NCI-H1417 (cell line): ENCODE results near the gene SETD4.

ENCODE experiments used
- DNase-seq, 3 experiments: peaks; one replicate each; lab custom pipeline; 2025; lab: John Stamatoyannopoulos, UW

The SETD4 gene

GRCh38 chr21:36045993-36046392 lies 14.3 kb downstream of the SETD4 start:
- DNase-seq = no peak

DNA sequence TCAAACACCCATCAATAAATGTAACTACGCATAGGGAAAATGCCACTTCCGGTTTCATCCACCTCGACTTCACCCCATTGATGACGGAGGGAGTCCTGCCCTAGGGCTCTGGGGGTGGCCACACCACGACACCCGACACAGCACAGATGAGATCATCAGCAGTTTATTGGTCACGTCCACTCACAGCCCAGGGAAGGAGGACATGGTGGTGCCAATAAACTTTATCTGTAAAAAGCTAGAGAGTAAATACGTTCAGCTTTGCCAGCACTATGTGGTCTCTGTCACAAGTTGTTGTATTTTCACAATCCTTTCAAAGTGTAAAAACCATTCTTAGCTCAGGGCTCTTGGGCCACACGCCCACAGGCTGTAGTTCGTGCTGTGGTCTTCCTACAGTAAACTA lies 16.3 kb downstream of the SETD4 start:
- DNase-seq = no peak

DNA sequence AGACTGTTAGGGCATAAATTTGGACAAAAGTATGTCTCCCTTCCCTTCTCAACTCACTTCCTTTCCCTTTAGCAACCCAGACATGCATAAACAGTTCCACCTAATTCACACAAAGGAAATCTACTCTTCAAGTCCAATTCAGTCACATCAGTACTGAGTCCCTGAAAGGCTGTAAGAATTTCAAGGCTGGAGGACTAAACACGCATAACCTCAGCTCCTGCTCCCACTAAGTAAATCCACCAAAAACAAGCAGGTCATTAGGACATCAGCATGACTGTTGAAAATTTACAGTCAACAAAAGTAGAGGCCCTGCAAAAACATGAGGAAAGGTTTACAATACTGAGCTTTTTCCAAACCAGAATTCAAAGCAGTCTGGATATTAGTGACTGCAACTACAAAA lies 18.4 kb downstream of the SETD4 start:
- DNase-seq = no peak

DNA sequence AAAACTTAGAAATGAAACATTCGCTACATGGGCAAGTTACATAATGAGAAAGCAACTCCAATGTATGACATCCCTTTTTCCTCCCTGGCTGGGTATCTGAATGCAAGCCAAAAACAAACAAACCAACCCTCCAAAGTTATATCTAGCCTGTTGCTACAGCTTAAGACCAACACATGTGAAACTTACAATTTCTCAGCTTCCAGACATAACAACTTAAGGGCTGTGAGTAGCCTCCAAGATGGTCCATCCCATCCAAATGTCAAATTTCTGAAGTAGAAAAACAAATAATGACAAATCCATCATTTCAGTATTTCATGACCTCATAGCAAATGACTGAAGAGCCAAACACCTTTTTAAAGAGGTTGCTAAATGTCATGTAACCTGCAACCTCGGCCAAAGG lies 19.9 kb downstream of the SETD4 start:
- no peak for DNase-seq

DNA sequence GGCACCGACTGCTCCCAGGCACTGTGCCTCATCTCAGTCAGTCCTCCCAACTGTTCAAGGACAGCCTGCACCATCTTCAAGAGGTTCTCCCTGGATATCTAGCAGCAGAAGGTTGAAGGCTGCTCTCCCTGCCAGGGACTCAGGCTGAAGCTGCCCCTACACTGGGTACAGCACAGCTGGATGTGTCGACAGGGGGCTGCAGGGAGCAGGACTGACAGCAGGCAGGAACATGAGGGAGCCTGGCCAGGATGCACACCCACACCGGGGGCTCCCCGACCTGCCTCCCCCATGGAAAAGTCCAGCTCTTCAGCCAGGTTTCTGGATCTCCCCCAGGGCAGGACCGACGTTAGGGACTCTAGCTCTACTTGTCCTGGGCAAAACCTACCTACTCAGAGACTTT lies 20.5 kb downstream of the SETD4 start:
- DNase-seq = no peak

- no peak for DNase-seq
Observed at GRCh38 chr21:36038701-36039497, 21.4 kb downstream of the SETD4 start.

DNA sequence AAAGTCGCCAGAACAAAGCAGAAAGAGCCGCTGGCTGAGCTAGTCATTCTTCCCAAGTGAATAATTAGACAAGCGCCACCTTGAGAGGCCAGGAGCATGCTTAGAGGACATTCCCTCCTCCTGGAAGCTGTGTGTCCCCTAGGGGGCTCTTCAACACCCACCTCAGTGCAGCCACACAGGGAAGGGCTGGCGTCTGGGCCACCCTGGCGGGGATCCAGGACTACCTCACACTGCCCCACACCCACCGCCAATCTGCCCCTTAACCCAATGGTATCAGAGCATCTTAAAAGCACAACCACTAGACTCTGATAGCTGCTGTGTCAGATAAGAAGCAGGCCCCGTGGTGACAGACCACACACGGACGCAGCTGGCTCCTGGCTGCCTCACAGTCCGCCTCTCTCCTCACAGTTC lies 24.9 kb downstream of the SETD4 start:
- peak in 2 of 3 experiments; percentile 17 to 27 for DNase-seq

GRCh38 chr21:36034211-36034913 lies 26.0 kb downstream of the SETD4 start:
- DNase-seq = no peak

DNA sequence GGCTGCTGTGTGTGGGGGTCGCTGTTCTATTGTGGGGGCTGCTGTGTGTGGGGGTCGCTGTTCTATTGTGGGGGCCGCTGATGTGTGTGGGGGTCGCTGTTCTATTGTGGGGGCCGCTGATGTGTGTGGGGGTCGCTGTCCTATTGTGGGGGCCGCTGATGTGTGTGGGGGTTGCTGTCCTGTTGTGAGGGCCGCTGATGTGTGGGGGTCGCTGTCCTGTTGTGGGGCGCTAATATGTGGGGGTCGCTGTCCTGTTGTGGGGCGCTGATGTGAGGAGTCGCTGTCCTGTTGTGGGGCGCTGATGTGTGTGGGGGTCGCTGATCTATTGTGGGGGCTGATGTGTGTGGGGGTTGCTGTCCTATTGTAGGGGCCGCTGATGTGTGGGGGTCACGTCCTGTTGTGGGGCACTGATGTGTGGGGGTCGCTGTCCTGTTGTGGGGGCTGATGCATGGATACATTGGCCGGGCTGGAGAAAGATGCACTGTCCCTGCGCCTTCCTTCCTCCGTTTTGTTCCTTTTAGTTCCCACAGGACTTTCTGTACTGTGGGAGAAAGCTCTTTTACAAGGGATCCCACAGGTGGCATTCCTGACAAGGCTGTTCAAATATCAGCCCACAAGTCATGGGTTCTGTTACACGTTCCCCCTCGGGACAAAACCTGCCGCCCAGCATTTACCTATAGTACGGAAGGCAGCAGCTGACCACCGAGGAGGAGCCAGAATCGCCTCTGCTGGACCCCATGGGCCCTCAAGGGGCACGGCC lies 27.5 kb downstream of the SETD4 start:
- no peak for DNase-seq

DNA sequence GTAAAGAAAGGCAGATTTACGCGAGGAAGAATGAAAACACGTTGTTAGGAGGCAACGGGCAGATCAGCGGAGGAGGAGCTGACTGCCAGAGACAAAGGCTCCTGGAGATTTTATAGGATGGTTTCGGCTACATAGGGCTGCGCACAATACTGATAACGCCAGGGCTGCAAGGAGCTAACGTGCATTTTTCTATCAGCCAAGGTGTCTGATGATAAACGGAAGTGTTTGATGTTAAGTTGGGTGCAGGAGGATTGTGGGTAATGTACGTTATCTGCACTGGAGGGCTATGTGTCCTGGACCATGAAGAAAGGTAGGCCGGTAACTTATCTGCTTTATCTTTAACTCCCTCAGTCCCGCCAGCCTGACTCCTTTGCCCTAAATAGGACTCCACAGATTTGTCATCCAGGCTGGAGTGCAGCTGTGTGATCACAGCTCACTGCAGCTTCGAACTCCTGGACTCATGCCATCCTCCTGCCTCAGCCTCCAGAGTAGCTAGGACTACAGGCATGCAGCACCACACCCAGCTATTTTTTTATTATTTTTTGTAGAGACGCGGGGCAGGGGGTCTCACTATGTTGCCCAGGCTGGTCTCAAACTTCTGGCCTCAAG lies 29.6 kb downstream of the SETD4 start:
- no peak for DNase-seq

DNA sequence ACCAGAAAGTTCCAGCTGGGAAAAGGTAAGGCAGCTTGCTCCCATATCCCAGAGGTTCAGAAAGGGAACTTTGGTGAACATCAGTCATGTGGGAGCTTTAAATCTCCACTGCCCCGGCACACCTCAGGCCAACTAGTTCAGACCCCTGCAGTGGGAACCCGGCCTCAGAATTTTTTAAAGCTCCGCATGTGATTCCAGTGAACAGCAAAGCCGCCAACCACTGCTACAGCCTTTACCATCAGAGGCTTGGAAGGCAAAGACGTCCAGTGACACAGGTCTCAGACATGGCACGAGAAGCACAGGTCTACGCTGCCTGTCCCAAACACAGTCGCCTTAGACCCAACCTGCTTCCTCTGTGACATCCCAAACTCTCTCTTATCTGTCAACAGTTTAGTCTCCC lies 31.0 kb downstream of the SETD4 start:
- DNase-seq = no peak

GRCh38 chr21:36028127-36029069 lies 31.9 kb downstream of the SETD4 start:
- DNase-seq = peak; percentile 63 to 96 (median 88)

DNA sequence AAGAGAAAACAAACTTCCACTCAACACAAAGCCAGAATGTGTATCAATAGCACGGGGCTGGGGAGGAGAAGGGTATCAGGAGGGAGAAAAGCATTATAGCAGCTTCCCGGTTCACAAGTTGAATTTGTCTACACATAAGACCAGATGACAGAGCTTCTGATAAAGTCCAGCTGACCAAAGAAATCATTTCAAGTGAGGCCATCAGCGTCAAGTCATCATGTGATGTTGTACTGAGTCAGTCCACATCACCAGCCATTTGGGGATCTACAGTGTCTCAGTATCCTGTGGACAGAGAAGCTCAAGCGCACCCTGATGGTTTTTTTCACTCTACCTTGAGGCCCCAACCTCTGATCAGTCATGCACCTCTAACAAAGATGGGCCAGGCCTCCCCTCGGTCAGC lies 33.0 kb downstream of the SETD4 start:
- no peak for DNase-seq

GRCh38 chr21:36024782-36025181 lies 35.5 kb downstream of the SETD4 start:
- DNase-seq = no peak

DNA sequence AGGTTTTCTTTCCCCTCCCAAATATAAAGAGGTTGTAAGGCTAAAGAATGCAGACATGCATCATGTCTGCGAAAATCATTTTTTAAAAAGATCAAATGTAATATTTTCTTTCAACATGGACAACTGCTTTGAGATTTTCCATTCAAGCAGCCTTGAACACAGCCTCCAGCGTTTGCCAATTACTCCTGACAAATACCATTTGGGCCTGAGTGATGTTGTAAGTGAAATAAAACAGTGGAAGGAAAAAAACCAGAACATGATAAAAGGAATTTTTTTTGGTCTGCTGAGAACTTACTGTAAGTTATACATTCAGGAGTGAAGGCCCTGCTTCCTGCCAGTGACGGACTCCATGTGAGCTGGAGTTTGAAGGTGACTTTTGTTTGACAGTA lies 37.2 kb downstream of the SETD4 start:
- DNase-seq = no peak

DNA sequence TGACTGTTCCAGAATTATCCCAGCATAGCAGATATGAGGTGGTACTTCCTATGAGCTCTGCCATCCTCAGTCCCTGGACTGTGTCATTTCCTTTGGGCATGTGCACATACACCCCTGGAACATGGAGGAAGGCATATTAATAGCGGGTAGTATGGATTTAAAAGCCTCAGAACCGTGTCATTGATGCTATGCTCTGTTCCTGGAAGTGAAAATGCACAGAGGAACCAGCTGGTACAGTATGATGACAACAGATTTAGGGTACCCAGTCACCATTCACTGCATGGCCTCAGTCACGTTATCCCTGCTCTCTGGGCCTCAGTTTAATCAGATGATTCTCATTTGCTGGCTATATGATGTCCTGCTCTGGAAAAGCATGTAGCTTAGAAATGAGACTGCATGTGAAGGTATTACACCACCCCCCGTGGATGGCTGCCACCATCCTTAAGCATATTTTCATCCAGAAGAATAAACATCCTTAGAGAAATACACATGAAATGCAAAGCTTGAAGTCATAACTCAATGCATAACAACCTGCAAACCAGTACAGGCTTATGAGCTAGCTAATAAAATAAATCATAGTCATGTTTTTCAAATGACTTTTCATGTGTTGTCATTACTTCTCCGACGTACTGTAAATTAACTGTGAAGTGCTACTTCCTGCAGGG lies 37.8 kb downstream of the SETD4 start:
- no peak for DNase-seq

DNA sequence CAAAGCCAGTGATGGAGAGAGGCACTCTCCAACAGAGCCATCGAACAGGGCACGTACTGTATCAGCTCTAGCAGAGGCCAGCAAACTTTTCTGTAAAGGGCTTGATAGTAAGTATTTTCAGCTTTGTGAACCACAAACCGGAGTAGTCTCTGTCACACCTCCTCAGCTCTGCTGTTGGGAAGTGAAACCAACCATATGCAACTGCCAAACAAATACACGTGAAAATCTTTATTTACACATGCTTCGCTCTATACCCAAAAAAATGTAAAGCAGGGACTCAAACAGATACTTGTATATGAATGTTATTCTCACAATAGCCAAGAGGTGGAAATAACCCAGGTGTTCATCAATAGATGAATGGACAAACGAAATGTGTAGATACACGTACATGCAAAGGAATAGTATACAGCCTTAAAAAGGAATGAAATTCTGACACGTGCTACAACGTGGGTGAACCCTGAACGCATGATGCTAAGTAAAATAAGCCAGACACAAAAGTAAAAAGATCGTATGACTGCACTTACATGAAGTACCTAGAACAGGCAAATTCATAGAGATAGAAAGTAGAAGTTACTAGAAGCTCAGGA lies 39.0 kb downstream of the SETD4 start:
- no peak for DNase-seq

GRCh38 chr21:36015045-36015444 lies 45.3 kb downstream of the SETD4 start:
- DNase-seq = no peak

- no peak for DNase-seq
Observed at GRCh38 chr21:36010801-36011200, 49.5 kb downstream of the SETD4 start.

GRCh38 chr21:36008505-36008904 lies 51.8 kb downstream of the SETD4 start:
- DNase-seq = no peak
